ENCODE results near the gene ZW10. TPM values are rescaled to one million over a fixed set of nuclear protein-coding genes. Genes with fewer than 3 reads are reported as not detected.

Gene ZW10
- total RNA-seq, 1 donor from 2014 or later = 15.5 TPM

- ChIA-PET CTCF (no interaction called here), POLR2A (interaction anchor here (0.6 kb wide), 1 partner anchor 659 kb away, joined by 3 read pairs; no protein-coding TSS in a partner anchor)
- Mint-ChIP-seq H3K27ac (no peak within 1 kb of the TSS), H3K27me3 (peaks cover 30% of the 10 kb centered on the region), H3K4me1 (peaks cover under 1% of the 10 kb centered on the region), H3K9me3 (no peaks in the 10 kb centered on the region), H3K36me3 (ENCODE audit: low read depth) (no peaks in the 10 kb centered on the region), H3K4me3 (no peak within 1 kb of the TSS)
- intact Hi-C loops (cut with micrococcal nuclease) = loop anchor here (10.0 kb wide), 1 partner anchor 1705 kb away; the partner anchor contains the start of genes NKAPD1 and PIH1D2
- no peak for DNase-seq
- no peak for ATAC-seq (ENCODE audit: low read depth)
- no peak for TF ChIP-seq CTCF (IDR thresholded peaks at IDR 0.05)
These were observed 6.0 kb upstream of the ZW10 start, which contains the start of gene CLDN25 for GRCh38 chr11:113779496-113779895. CLDN25 (plus strand) TSS chr11:113779796; CDS start chr11:113779796, 0 bp downstream.

DNA sequence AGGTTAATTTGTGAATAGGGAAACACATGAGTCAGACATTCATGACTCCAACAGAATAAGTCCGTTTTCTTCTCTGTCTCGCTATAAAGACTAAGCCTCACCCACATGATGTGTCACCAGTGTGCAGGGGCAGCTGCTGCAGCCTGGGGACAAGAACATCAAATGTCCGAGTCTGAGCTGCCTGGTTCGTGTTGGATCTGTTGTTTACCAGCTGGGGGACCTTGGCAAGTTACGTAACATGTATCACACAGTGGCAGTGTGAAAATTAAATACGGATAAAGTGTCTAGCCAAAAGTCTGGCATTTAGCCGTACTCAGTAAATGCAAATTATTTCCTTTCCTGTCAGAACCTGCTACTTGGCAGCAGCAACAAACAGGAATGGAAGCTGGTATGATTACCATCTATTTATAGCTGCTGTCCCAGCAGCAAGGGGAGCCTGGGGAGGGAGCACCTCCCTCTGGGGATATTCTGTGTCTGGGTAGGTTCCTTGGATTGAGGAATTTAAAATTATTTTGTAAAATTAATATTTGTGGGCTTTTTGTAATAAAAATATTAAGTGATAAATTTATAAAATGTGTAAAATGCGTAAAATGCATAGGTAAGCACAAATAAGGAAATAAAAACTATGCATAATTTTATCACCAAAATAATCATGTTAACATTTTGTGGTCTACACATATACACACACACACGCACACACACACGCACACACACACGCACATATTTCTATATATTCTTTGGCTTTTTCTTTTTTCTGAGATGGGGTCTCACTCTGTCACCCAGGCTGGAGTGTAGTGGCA, 4.8 kb upstream of the ZW10 start:
- ATAC-seq (ENCODE audit: low read depth) = no peak

DNA sequence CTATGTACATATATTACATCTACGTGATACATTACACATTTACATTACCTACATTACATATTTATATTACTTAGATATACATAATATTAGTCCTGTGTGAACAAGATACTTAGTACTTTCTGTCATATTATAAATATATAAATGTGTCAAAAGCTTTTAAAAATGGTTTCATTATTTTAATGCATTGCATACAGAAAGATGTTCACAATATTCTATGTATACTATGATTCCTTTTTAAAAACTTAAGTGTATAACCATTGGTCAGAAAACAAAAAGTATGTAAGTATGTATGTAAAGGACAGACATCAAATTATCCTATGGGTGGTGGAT, 647 bp upstream of the ZW10 start:
- ATAC-seq (ENCODE audit: low read depth) (no peak), DNase-seq (no peak)
- POLR2A ChIA-PET = interaction anchor here (0.6 kb wide), 1 partner anchor 1845 kb away, joined by 6 read pairs; no protein-coding TSS in a partner anchor
- peak; percentile 7 for TF ChIP-seq CTCF (IDR thresholded peaks at IDR 0.05)
- CTCF ChIA-PET = interaction anchor here (0.7 to 1.5 kb wide), 2 partner anchors 22 to 484 kb away, joined by 3 to 5 read pairs; no protein-coding TSS in a partner anchor
- peak overlapping the region; percentile 82 for H3K27ac Mint-ChIP-seq
- peak overlapping the region; percentile 98 for H3K4me3 Mint-ChIP-seq
- H3K36me3 Mint-ChIP-seq (ENCODE audit: low read depth) = peaks cover 10% of the 10 kb centered on the region
- peaks cover 21% of the 10 kb centered on the region for H3K4me1 Mint-ChIP-seq
- H3K27me3 Mint-ChIP-seq = peaks cover 7% of the 10 kb centered on the region
- no peaks in the 10 kb centered on the region for H3K9me3 Mint-ChIP-seq
- intact Hi-C loops (cut with micrococcal nuclease) = loop anchor here (5.0 to 10.0 kb wide), 3 partner anchors 68 to 1699 kb away; partner anchors contain the start of genes NKAPD1 and PIH1D2

More for the DNA sequence above, 4.8 kb upstream of the ZW10 start:
- intact Hi-C loops (cut with micrococcal nuclease) = loop anchor here (10.0 kb wide), 1 partner anchor 1704 kb away; the partner anchor contains the start of genes NKAPD1 and PIH1D2
- H3K36me3 Mint-ChIP-seq (ENCODE audit: low read depth) = peaks cover 6% of the 10 kb centered on the region
- no peaks in the 10 kb centered on the region for H3K9me3 Mint-ChIP-seq
- H3K27me3 Mint-ChIP-seq = peaks cover 29% of the 10 kb centered on the region
- DNase-seq = no peak
- H3K4me3 Mint-ChIP-seq = no peak overlapping the region
- no peak for TF ChIP-seq CTCF (IDR thresholded peaks at IDR 0.05)
- ChIA-PET CTCF (no interaction called here), POLR2A (no interaction called here)
- H3K4me1 Mint-ChIP-seq = peaks cover 7% of the 10 kb centered on the region
- H3K27ac Mint-ChIP-seq = no peak overlapping the region

- POLR2A ChIA-PET = interaction anchor here (0.7 to 1.4 kb wide), 4 partner anchors 101 to 1543 kb away, joined by 3 to 6 read pairs (median 4); partner anchors contain the start of gene TTC12
- ATAC-seq (ENCODE audit: low read depth) (no peak), DNase-seq (no peak)
- peaks cover 21% of the 10 kb centered on the region for H3K4me1 Mint-ChIP-seq
- H3K27ac Mint-ChIP-seq = peak overlapping the region; percentile 82
- CTCF ChIA-PET = interaction anchor here (1.5 kb wide), 1 partner anchor 483 kb away, joined by 3 read pairs; no protein-coding TSS in a partner anchor
- intact Hi-C loops (cut with micrococcal nuclease) = loop anchor here (1.0 to 10.0 kb wide), 11 partner anchors 24 to 1698 kb away; partner anchors contain the start of genes C11orf71, NKAPD1, PIH1D2 and PTS
- TF ChIP-seq CTCF (IDR thresholded peaks at IDR 0.05) = no peak
- H3K9me3 Mint-ChIP-seq = no peaks in the 10 kb centered on the region
- H3K27me3 Mint-ChIP-seq = peaks cover 5% of the 10 kb centered on the region
- H3K4me3 Mint-ChIP-seq = peak overlapping the region; percentile 98
- H3K36me3 Mint-ChIP-seq (ENCODE audit: low read depth) = peaks cover 20% of the 10 kb centered on the region
These were observed 438 bp downstream of the ZW10 start for GRCh38 chr11:113773092-113773415.

DNA sequence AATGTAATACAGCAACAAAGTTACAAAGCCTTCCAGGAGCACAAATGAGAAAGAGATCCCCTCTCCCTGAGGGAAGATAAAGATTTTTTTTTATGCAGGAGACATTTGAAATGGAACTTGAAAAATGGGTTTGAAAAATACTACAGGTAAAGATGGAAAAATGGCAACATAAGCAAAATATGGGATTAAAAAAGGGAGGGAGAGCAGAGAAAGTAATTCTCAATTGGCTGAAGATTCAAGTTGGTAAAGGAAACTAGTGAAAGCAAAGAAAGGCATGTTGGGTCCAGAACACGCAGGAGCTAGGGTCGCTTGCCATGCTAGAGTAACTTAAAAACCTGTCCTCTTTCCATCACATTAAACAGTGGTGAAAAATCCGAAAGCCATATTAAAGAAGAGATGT, 1.5 kb downstream of the ZW10 start:
- Mint-ChIP-seq H3K36me3 (ENCODE audit: low read depth) (peaks cover 30% of the 10 kb centered on the region), H3K27me3 (no peaks in the 10 kb centered on the region), H3K4me3 (peak overlapping the region; percentile 98), H3K4me1 (peaks cover 23% of the 10 kb centered on the region), H3K27ac (no peak overlapping the region), H3K9me3 (no peaks in the 10 kb centered on the region)
- intact Hi-C loops (cut with micrococcal nuclease) = loop anchor here (2.0 to 10.0 kb wide), 6 partner anchors 25 to 1697 kb away; partner anchors contain the start of genes NKAPD1, PIH1D2 and REXO2
- DNase-seq (no peak), ATAC-seq (ENCODE audit: low read depth) (no peak)
- ChIA-PET CTCF (interaction anchor here (0.8 kb wide), 1 partner anchor 489 kb away, joined by 3 read pairs; no protein-coding TSS in a partner anchor), POLR2A (interaction anchor here (0.7 kb wide), 1 partner anchor 465 kb away, joined by 3 read pairs; no protein-coding TSS in a partner anchor)
- TF ChIP-seq CTCF (IDR thresholded peaks at IDR 0.05) = no peak

All from activated B cell treated with CpG ODN at 0.5 μM for 24 hours (primary cell).